Mesenchymal stem cell (in vitro differentiated cells and primary cell): ENCODE results near the gene INPP4A.

Source experiments
- DNase-seq: peaks from one replicate; pipeline ENCODE4 v3.0.0-alpha.2; 2013
- H2AFZ ChIP-seq: one replicate; pipeline ENCODE4 v1.6.1; 2013; ENCODE audit warnings: low read depth, mild to moderate bottlenecking, control low read depth, inconsistent platforms, low read length, moderate library complexity
- H2AK5ac ChIP-seq: 2 replicates; pipeline ENCODE4 v1.6.1; 2013; ENCODE audit warnings: low read length, moderate library complexity, mild to moderate bottlenecking, inconsistent platforms; ENCODE audit not compliant: severe bottlenecking
- H2BK120ac ChIP-seq: one replicate; pipeline ENCODE4 v1.6.1; 2013; ENCODE audit warnings: low read depth, mild to moderate bottlenecking, inconsistent platforms, low read length, moderate library complexity
- H2BK12ac ChIP-seq, 2 experiments: one replicate each; pipeline ENCODE4 v1.6.1; 2013; ENCODE audit warnings: inconsistent platforms in 2 of 2, low read length in 2 of 2, mild to moderate bottlenecking in 2 of 2, moderate library complexity in 2 of 2, control low read depth in 1 of 2
- H2BK15ac ChIP-seq: one replicate; pipeline ENCODE4 v1.6.1; 2013; ENCODE audit warnings: mild to moderate bottlenecking, low read depth, inconsistent platforms; ENCODE audit not compliant: poor library complexity, severe bottlenecking
- H2BK5ac ChIP-seq: 2 replicates; pipeline ENCODE4 v1.6.1; 2013; ENCODE audit warnings: low read depth, mild to moderate bottlenecking, low read length, control low read depth, inconsistent platforms; ENCODE audit not compliant: poor library complexity, severe bottlenecking
- H3K14ac ChIP-seq, 2 experiments: one replicate each; pipeline ENCODE4 v1.6.1; 2013; ENCODE audit warnings: inconsistent platforms in 2 of 2, low read length in 2 of 2, control low read depth in 1 of 2, mild to moderate bottlenecking in 1 of 2, moderate library complexity in 1 of 2
- H3K18ac ChIP-seq, 2 experiments: one replicate each; pipeline ENCODE4 v1.6.1; 2013; ENCODE audit warnings: inconsistent platforms in 2 of 2, low read length in 2 of 2, control low read depth in 1 of 2, low read depth in 1 of 2, mild to moderate bottlenecking in 1 of 2
- H3K23ac ChIP-seq, 2 experiments: one replicate each; pipeline ENCODE4 v1.6.1; 2013; ENCODE audit warnings: inconsistent platforms in 2 of 2, low read length in 2 of 2, mild to moderate bottlenecking in 2 of 2, moderate library complexity in 2 of 2, control low read depth in 1 of 2
- H3K27ac ChIP-seq: 2 replicates; pipeline ENCODE4 v1.5.1; 2013; ENCODE audit warnings: mild to moderate bottlenecking, moderate library complexity, low read length, control low read depth, inconsistent platforms; ENCODE audit not compliant: poor library complexity, severe bottlenecking
- H3K27me3 ChIP-seq, 2 experiments: 2 replicates each; pipeline versions ENCODE4 v1.6.1 to v1.7.0; 2013; ENCODE audit warnings: low read length in 2 of 2, mild to moderate bottlenecking in 2 of 2, moderate library complexity in 2 of 2, control low read depth in 1 of 2, inconsistent platforms in 1 of 2; ENCODE audit not compliant: control insufficient read depth in 1 of 2, insufficient read depth in 1 of 2
- H3K36me3 ChIP-seq, 2 experiments: 2 replicates each; pipeline versions ENCODE4 v1.6.1 to v1.7.0; 2013; ENCODE audit warnings: low read length in 2 of 2, control low read depth in 1 of 2, inconsistent platforms in 1 of 2, low read depth in 1 of 2, mild to moderate bottlenecking in 1 of 2; ENCODE audit not compliant: insufficient read depth in 2 of 2, control insufficient read depth in 1 of 2
- H3K4ac ChIP-seq, 2 experiments: one replicate each; pipeline ENCODE4 v1.6.1; 2013; ENCODE audit warnings: inconsistent platforms in 2 of 2, low read length in 2 of 2, mild to moderate bottlenecking in 2 of 2, moderate library complexity in 2 of 2, control low read depth in 1 of 2, low read depth in 1 of 2
- H3K4me1 ChIP-seq: 2 replicates; pipeline ENCODE4 v1.6.1; 2013; ENCODE audit warnings: low read depth, low read length, control low read depth; ENCODE audit not compliant: control insufficient read depth, insufficient read depth
- H3K4me2 ChIP-seq: 2 replicates; pipeline ENCODE4 v1.6.1; 2013; ENCODE audit warnings: low read length, mild to moderate bottlenecking, inconsistent platforms; ENCODE audit not compliant: poor library complexity, severe bottlenecking
- H3K4me3 ChIP-seq, 2 experiments: 2 replicates each; pipeline versions ENCODE4 v1.5.1 to v1.7.0; 2013; ENCODE audit warnings: low read length in 2 of 2, mild to moderate bottlenecking in 2 of 2, control low read depth in 1 of 2, low read depth in 1 of 2; ENCODE audit not compliant: insufficient read depth in 1 of 2
- H3K79me1 ChIP-seq: replicated peaks from 2 replicates; pipeline ENCODE4 v1.6.1; 2013; ENCODE audit warnings: mild to moderate bottlenecking, control low read depth, low read length, inconsistent platforms; ENCODE audit not compliant: poor library complexity, severe bottlenecking
- H3K9ac ChIP-seq: 2 replicates; pipeline ENCODE4 v1.7.0; 2013; ENCODE audit warnings: mild to moderate bottlenecking, low read length, moderate library complexity
- H3K9me3 ChIP-seq: 2 replicates; pipeline ENCODE4 v1.7.0; 2013; ENCODE audit warnings: mild to moderate bottlenecking, low read length; ENCODE audit not compliant: control insufficient read depth
- H4K8ac ChIP-seq: one replicate; pipeline ENCODE4 v1.6.1; 2013; ENCODE audit warnings: inconsistent platforms, mild to moderate bottlenecking, low read length, moderate library complexity
- H4K91ac ChIP-seq: one replicate; pipeline ENCODE4 v1.6.1; 2013; ENCODE audit warnings: mild to moderate bottlenecking, low read length, inconsistent platforms
- WGBS: methylation state at CpG from one replicate; pipeline ENCODE4 v1.1.7; 2013; ENCODE audit warnings: mixed read lengths; 5-methylcytosine and 5-hydroxymethylcytosine counted together

Gene INPP4A

DNA sequence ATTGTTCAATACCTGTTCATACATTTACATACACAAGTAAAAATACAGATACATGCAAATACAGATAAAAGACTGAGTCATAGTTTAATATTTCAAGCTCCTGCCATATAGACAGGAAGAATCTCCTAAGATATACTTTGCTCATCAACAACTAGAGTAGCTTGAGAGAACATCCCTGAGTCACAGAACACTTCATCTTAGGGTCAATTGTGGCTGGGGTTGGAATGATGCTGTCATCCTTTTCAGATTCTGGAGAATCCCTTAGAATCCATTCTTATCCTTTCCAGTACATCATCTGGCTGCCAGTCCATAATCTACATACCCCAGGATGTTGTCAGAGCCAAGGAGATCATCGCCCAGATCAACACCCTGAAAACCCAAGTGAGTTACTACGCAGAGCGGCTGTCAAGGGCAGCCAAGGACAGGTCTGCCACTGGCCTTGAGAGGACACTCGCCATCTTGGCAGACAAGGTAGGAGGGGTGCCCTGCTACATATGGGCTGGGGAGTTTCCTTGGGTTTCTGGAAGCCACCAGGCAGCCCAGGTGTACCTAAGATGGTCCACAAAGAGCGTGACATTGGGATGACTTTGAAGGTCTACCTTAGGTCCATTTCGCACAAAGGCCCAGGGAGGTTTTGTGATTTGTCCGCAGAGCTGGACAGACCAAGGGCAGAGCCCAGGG is 108.0 kb downstream of the INPP4A start:
- Histone ChIP-seq H3K4me1 (no peaks in the 10 kb centered on the region), H3K4me3 (no peak overlapping the region), H2BK120ac (no peak overlapping the region), H3K18ac (no peak overlapping the region), H2BK5ac (no peak overlapping the region), H3K9ac (no peak overlapping the region), H4K8ac (no peak overlapping the region), H2BK12ac (no peak overlapping the region), H4K91ac (no peak overlapping the region), H3K14ac (no peak overlapping the region), H3K36me3 (peaks cover 42 to 60% of the 10 kb centered on the region in 2 experiments), H2AK5ac (no peak overlapping the region), H3K27me3 (no peaks in the 10 kb centered on the region), H3K79me1 (no peaks in the 10 kb centered on the region), H2BK15ac (no peak overlapping the region), H2AFZ (no peak overlapping the region), H3K27ac (no peak overlapping the region), H3K23ac (no peak overlapping the region), H3K4me2 (no peak overlapping the region), H3K4ac (no peak overlapping the region), H3K9me3 (no peaks in the 10 kb centered on the region)
- 95% methylated on average over 7 of the region's 7 CpGs for WGBS
- peak; percentile 70 for DNase-seq

DNA sequence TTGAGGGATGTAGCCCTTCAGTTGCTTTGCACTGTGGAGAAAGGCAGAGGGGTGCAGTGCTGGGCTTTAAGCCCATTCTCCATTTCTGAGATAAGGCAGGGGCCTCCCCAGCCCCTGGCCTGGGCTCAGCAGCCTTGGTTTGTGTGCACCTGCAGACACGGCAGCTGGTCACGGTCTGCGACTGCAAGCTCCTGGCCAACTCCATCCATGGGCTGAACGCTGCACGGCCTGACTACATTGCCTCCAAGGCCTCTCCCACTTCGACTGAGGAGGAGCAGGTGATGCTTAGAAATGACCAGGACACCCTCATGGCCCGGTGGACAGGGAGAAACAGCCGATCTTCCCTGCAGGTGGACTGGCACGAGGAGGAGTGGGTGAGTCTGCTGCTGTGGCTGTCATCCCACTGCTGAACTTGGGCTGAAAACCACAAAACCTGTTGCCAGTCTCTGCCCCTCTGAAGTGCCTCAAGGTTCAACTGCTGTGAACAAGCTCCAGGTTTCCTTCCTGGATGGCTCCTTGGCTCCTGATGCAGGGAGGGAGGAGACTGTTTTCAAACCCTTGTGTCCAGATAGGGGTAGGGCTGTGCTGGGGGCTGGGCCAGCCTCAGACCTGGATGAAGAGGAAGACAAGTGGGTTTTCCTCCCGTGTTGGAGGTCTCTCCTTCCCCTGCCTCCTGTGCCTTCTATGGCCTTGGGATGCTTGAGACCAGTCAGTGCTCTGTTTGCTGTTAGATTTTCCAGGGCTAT is 109.6 kb downstream of the INPP4A start:
- no peak overlapping the region for H3K4me2 ChIP-seq
- no peak overlapping the region for H3K27ac ChIP-seq
- no peak overlapping the region for H3K4me3 ChIP-seq
- no peak overlapping the region for H2AFZ ChIP-seq
- WGBS = 97% methylated on average over 10 of the region's 10 CpGs
- no peak overlapping the region for H2BK5ac ChIP-seq
- H3K36me3 ChIP-seq = peaks cover 36 to 58% of the 10 kb centered on the region in 2 experiments
- H3K4ac ChIP-seq = no peak overlapping the region
- no peak for DNase-seq
- no peak overlapping the region for H2BK15ac ChIP-seq
- H3K9me3 ChIP-seq = no peaks in the 10 kb centered on the region
- no peak overlapping the region for H2BK120ac ChIP-seq
- H3K27me3 ChIP-seq = no peaks in the 10 kb centered on the region
- H3K9ac ChIP-seq = no peak overlapping the region
- H4K8ac ChIP-seq = no peak overlapping the region
- no peaks in the 10 kb centered on the region for H3K4me1 ChIP-seq
- H3K14ac ChIP-seq = no peak overlapping the region
- no peak overlapping the region for H2BK12ac ChIP-seq
- H3K79me1 ChIP-seq = no peaks in the 10 kb centered on the region
- H2AK5ac ChIP-seq = no peak overlapping the region
- H3K18ac ChIP-seq = no peak overlapping the region
- H3K23ac ChIP-seq = no peak overlapping the region
- H4K91ac ChIP-seq = peak overlapping the region; percentile 29

DNA sequence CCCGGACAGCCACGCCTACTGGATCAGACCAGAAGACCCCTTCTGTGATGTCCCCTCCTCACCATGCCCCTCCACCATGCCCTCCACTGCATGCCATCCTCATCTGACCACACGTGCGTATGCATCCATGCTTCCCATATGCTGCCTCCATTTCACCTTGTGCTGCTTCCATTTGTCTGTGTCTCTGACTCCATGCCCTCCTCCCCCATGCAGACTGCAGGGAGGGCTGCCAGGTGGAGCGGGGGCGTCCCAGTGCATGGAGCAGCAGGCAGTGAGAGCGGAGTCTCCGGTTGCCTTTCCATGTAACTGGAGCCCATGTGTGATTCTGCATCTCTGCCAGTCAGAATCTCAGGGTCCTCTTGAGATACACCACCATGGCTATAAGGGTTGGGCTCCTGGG is 111.0 kb downstream of the INPP4A start:
- DNase-seq = no peak
- H3K36me3 ChIP-seq = peaks cover 34 to 57% of the 10 kb centered on the region in 2 experiments
- no peak overlapping the region for H2BK15ac ChIP-seq
- H3K79me1 ChIP-seq = no peaks in the 10 kb centered on the region
- no peak overlapping the region for H2AK5ac ChIP-seq
- H3K4me2 ChIP-seq = no peak overlapping the region
- no peaks in the 10 kb centered on the region for H3K27me3 ChIP-seq
- no peak overlapping the region for H2AFZ ChIP-seq
- no peak overlapping the region for H3K4ac ChIP-seq
- no peak overlapping the region for H3K14ac ChIP-seq
- no peak overlapping the region for H3K9ac ChIP-seq
- no peak overlapping the region for H2BK120ac ChIP-seq
- 94% methylated on average over 8 of the region's 8 CpGs for WGBS
- H3K4me3 ChIP-seq = no peak overlapping the region
- no peak overlapping the region for H3K23ac ChIP-seq
- H2BK5ac ChIP-seq = no peak overlapping the region
- no peak overlapping the region for H4K91ac ChIP-seq
- H4K8ac ChIP-seq = no peak overlapping the region
- no peaks in the 10 kb centered on the region for H3K9me3 ChIP-seq
- peaks cover 3% of the 10 kb centered on the region for H3K4me1 ChIP-seq
- no peak overlapping the region for H3K18ac ChIP-seq
- H2BK12ac ChIP-seq = no peak overlapping the region
- no peak overlapping the region for H3K27ac ChIP-seq

DNA sequence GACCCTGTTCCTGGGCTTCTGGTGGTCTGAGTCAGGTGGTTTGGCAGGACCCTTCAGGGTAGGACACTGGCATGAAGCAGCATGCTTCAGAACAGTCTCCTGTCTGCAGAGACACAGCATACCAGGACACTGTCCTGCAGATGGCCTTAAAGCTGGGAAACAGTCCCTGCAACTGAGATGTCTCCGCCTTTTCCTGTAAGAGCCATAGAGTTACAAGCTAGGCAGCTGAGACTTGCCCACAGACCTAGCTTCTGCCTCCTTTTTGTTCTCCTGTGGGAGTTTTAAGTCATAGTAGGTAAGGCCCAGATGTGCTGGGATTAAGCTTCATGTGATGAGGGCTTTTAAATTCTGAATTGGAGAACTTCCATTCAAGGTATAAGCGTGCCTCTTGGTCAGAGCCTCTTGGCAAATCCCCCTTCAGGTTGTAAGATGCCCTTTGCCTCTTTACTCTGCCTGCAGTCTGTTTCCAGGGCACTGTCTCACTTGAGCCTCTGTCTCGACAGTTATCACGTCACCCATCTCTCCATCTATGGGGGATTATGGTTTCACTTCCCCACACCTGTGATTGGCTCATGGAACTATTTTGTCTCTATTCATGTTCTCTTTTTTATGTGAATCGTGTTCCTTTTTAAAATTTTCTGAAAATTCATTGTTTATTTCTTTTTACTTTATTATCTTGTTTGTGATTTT is 111.8 kb downstream of the INPP4A start:
- peaks cover 3% of the 10 kb centered on the region for H3K4me1 ChIP-seq
- peaks cover 35 to 62% of the 10 kb centered on the region in 2 experiments for H3K36me3 ChIP-seq
- no peak overlapping the region for H3K18ac ChIP-seq
- H2BK12ac ChIP-seq = no peak overlapping the region
- WGBS = 94% methylated on average over 4 of the region's 5 CpGs
- H3K4ac ChIP-seq = no peak overlapping the region
- H3K4me3 ChIP-seq = no peak overlapping the region
- H2BK15ac ChIP-seq = no peak overlapping the region
- no peak overlapping the region for H3K9ac ChIP-seq
- H3K4me2 ChIP-seq = no peak overlapping the region
- no peak overlapping the region for H4K8ac ChIP-seq
- H3K27me3 ChIP-seq = no peaks in the 10 kb centered on the region
- H3K27ac ChIP-seq = no peak overlapping the region
- no peak overlapping the region for H4K91ac ChIP-seq
- no peaks in the 10 kb centered on the region for H3K9me3 ChIP-seq
- no peak for DNase-seq
- H2AFZ ChIP-seq = no peak overlapping the region
- no peaks in the 10 kb centered on the region for H3K79me1 ChIP-seq
- H3K23ac ChIP-seq = no peak overlapping the region
- no peak overlapping the region for H2BK120ac ChIP-seq
- no peak overlapping the region for H3K14ac ChIP-seq
- H2AK5ac ChIP-seq = no peak overlapping the region
- H2BK5ac ChIP-seq = no peak overlapping the region
